HG03520 (cell line): Measurements from ENCODE around the gene CPM.

Experiments used
- ATAC-seq: cut with Tn5 transposase; IDR thresholded peaks from one replicate; pipeline ENCODE4 v1.9.1; 2021; ENCODE audit warnings: mild to moderate bottlenecking, moderate library complexity; ENCODE audit not compliant: unreplicated experiment

The CPM gene

DNA sequence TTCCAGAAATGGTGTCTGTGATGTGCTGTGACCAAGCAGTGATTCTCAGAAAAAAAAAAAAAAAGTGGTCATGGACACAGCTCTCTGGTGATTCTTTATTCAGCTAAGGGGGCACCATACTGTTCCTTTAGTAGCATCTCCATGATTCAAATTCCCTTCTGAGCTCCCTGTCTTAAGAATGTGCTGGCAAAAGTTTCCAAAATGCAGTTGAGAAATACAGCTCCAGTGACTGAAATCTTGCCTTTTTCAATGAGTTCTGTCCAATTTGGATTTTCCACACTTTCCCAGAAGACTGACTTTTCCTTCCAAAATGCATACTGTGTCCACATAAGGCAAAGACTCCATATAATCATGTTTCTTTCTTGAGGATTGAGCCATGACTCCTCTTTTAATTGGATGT, 24.3 kb upstream of the CPM start:
- no peak for ATAC-seq

DNA sequence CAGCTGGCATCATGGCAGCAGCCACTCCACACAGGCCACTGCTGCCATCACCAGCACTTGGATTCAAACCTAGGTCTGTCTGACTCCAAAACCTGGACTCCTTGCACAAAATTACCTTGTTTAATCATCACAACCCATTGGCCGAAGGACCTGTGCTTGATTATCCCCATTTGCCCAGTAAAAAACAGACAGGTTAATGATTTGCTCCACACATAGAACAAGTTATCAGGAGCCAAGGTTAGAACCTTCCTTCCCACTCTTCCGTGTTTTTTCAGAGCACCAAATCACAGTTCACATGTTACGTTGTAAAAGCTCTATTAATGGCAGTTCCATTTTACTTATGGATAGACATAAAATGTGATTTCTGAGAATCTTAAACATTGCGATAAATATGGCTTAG, 23.5 kb upstream of the CPM start:
- ATAC-seq = no peak

GRCh38 chr12:68954811-68955210, 21.8 kb upstream of the CPM start:
- no peak for ATAC-seq

- no peak for ATAC-seq
Observed at GRCh38 chr12:68953536-68953935, 20.6 kb upstream of the CPM start.

DNA sequence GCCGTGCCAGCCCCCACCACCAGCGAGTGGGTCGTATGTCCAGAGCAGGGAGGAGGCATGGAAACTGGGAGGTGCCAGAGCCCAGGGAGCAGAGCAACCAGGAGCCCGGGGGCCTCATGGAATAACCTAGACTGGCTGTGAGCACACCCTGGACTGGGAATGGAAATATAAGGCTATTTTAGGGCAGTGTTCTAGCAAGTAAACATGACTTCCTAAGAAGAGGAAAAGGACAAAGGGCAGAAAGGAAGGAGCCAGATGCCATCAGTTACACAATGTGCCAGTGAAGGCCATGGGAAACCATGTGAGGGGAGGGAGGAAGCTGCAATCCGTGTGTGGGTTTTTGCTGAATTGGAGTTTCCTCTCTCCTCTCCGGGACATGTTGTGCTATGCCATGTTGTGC, 18.7 kb upstream of the CPM start:
- no peak for ATAC-seq

- ATAC-seq = no peak
Observed at GRCh38 chr12:68950511-68950910, 17.5 kb upstream of the CPM start.

DNA sequence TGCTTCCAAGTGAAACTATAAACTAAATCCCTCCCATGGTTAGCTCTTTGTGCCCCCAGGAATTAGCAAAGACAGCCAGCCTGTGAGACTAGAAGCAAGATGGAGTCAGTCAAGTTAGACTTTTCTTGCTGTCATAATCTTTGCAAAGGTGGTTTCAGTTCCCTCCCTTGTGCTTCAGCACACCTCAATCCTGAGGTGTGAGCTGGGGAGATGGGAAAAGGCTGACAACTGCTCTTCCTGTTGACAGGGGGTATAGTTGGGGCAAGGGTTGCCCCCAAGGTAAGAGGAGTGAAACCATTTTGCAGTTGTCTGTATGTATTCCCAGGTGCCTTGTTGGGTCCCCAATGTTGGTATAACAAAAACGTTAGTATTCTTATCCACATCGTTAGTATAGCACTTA, 12.3 kb upstream of the CPM start:
- no peak for ATAC-seq

DNA sequence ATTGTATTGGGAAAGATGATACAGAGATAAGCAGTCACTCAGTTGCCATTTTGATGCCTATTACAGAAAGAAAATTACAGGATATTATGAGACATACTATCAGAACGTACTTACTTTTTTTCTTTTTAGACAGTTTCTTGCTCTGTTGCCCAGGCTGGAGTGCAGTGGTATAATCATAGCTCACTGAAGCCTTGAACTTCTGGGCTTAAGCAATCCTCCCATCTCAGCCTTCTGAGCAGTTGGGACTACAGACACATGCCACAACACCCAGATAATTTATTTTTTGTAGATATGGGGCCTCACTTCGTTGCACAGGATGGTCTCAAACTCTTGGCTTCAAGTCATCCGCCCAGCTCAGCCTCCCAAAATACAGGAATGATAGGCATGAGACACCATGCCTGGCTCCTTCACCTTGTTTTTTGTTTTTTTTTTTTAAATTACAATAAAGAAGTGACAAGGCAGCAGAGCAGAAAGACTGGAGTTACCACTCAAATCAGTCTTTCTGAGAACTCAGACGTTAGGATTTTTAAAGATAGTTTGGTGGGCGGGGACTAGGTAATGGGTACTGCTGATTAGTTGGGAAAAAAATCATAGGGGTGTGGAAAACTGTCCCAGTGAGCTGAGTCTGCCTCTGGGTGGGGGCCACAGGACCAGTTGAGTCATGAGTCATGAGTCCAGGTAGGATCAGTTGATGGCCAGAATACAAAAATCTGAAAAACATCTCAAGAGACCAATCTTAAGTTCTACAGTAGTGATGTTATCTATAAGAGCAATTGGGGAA, 11.5 kb upstream of the CPM start:
- ATAC-seq = no peak

DNA sequence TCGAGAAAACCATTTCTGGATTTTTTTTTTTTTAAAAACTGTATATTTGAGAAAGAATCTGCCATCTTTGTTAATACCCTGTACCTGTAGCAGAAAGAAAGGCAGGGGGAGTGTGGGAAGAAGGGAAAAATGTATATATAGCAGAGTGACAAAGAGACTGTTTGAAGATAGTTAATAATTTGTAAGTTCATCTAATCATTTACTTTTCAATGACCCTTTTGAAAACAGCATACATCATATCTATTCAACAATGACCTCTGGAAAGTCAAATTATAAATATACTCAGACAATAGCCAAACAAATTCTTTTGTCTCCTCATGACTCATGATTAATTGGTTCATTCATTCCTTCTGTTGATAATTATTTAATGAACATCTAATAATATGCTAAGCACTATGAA, 10.9 kb upstream of the CPM start:
- ATAC-seq = no peak

DNA sequence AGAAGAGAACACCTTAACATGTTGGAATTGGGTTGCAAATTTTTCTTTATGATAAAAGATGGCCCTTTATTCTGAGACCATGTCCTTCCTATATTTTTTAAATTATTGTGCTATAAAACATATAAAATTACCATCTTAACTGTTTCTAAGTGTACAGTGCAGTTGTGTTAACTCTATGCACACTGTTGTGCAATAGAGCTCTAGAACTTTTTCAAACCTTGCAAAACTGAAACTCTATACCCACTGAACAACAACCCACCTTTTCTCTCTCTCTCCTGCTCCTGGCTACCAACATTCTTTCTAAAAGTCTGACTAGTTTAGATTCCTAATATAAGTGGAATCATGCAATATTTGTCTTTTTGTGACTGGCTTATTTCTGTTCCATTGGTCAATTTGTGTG, 7.8 kb upstream of the CPM start:
- no peak for ATAC-seq

- ATAC-seq = no peak
Observed at GRCh38 chr12:68939505-68939904, 6.5 kb upstream of the CPM start.

- ATAC-seq = no peak
Observed at GRCh38 chr12:68934392-68934791, 1.4 kb upstream of the CPM start.

GRCh38 chr12:68932128-68932960, 627 bp downstream of the CPM start:
- peak; percentile 28 for ATAC-seq

GRCh38 chr12:68930178-68930577, 2.8 kb downstream of the CPM start:
- ATAC-seq = no peak

DNA sequence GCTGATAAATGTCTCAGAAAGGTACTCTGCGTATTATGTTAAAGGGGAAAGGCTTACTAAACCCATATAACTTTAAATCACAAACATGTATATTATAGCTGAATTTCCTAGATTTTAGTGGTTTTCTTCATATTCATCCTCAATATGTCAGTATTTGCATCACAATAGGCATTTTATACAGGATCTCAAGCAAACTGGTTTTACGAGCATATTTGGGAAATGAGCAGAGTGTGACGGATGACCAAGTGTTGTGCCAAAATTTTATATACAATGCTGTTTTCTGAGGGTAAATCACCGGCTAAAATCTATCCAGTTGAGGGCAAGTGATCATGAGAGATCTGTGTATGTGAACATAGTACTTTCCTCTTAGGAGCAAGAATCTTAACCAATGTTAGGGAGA, 8.4 kb downstream of the CPM start:
- no peak for ATAC-seq

DNA sequence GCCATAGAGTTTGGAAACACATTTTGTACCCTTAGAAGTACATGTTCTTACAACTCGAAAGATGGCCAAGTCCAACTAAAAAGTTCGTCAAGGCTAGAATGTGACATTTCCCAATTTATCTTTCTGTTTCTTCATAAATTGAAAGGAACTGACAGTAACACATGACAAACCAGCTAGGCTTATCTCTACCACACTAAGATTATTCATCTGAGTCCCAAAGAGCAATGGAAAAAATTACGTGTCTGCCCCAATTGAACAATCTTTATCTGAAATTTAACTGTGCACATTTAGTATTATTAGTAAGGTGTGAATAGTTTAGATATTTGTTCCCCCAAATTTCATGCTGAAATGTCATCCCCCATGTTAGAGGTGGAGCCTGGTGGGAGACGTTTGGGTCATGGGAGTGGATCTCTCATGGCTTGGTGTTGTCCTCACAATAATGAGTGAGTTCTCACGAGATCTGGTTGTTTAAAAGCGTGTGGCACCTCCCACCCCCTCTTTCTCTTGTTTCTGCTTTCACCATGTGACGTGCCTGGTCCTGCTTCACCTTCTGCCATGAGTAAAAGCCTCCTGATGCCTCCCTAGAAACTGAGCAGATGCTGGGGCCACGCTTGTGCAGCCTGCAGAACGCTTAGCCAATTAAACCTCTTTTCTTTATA, 13.3 kb downstream of the CPM start:
- no peak for ATAC-seq

DNA sequence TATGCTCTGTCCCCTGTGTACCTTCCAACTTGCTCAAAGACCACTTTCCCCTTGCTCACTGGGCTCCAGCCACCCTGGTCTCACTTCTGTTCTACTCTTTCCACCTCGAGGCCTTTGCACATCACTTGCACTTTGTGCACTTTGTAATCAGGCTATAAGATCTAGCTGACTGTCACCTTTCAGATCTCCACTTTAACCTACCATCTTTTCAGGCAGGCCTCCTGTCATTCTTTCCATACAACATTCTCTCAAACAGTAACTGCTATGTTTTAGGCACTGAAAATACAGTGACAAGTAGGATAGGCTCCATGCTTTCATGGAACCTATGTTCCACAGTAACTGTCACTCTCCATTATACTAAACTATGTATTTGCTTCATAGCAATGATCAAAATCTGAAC, 14.0 kb downstream of the CPM start:
- ATAC-seq = no peak

DNA sequence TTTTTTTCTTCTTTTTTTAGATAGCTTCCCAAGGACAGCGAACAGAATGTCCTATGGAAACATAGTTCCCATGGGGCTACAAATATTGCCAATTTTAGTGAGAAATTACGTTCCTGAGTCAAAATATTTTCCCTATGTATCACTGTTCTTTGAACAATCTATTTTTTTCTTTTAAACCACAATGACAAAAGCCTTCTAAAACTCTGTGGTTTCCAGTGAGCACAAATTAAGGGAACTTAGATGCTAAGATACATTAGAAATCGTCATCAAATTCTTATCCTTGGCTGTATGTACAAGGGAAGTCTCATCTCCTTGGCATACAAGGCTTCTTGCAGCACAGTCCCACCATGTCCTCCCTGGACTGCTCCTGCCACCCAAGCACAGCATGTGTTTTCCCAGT, 17.9 kb downstream of the CPM start:
- no peak for ATAC-seq

DNA sequence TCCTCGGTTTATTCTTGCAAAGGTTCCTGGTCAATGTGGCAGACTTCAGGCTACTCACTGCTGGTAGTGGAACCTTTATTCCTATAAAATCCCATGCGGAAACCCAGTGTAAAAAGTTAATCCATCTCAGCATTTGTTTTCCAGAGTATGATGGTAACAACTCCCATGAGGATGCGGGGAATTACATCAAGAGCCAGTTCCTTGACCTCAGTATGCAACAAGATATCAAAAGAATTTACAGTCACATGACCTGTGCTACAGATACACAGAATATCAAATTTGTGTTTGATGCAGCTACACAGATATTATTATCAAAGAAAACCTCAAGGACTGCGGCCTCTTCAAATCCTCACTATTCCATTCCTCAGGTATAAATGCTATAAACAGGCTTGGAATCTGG, 19.3 kb downstream of the CPM start:
- no peak for ATAC-seq

DNA sequence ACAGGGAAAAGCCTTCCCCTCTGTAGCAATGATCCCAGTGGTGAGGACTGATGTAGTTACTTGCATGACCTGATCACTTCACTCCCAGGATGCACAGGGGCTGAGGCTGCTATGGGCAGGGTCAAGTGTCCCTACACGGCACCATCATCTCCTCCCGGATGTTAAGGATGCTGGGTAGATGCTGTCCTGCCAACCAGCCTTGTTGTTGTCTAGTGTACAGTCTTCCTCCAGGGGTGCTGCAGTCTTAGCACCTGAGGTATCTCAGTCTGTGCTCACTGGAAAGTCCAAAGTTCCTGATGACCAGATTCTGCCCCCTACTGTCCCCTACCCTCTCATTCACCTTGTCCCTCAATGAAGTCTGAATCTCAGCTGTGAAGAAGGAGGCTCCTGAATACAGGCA, 20.1 kb downstream of the CPM start:
- ATAC-seq = no peak

DNA sequence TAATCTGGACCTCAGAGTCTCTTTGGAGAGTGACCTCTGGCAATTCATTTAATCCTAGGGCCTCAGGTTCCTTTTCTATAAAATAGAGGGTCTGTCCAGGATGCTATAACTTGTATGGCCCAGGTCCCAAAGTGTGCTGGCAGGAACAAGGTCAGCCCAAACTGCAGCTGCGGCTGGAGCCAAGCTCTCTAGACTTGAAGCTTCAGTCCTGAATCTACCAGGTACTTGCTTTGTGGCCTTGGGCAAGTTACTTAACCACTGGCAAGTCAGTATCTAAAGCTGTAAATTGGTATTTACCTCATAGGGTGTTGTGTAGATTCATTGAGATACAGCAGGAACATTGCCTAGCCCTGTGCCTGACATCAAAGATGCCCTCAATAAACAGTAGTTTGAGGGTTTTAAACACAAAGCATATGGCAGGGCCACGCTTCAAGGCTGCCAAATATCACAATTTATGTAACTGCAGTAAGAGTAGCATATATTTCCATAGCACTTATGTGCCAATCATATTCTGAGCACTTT, 21.7 kb downstream of the CPM start:
- ATAC-seq = no peak

GRCh38 chr12:68910128-68910527, 22.8 kb downstream of the CPM start:
- ATAC-seq = no peak
